GM18498 (cell line): ENCODE measurements around the gene COPS3.
A peak's percentile ranks its signal among the peaks of the same experiment; 100 is the strongest.

Experiments used
- ATAC-seq: cut with Tn5 transposase; IDR thresholded peaks from one replicate; pipeline ENCODE4 v1.9.1; 2021; ENCODE audit warnings: mild to moderate bottlenecking, moderate library complexity; ENCODE audit not compliant: unreplicated experiment

COPS3 gene

GRCh38 chr17:17246879-17247278 lies 34.2 kb downstream of the COPS3 start:
- no peak for ATAC-seq

GRCh38 chr17:17243163-17243562 lies 37.9 kb downstream of the COPS3 start:
- ATAC-seq = no peak

- ATAC-seq = no peak
Observed at GRCh38 chr17:17242246-17242645, 38.8 kb downstream of the COPS3 start.

GRCh38 chr17:17241656-17242055 lies 39.4 kb downstream of the COPS3 start:
- no peak for ATAC-seq

GRCh38 chr17:17239832-17240231 lies 41.2 kb downstream of the COPS3 start:
- no peak for ATAC-seq

- ATAC-seq = peak; percentile 82
Observed at GRCh38 chr17:17237026-17237799, 43.8 kb downstream of the COPS3 start, which contains the start of gene FLCN. TSS of gene FLCN (minus strand) at chr17:17237168. CDS start at chr17:17228137, 9,031 bp downstream.

- peak; percentile 27 for ATAC-seq
Observed at GRCh38 chr17:17236295-17237025, 44.6 kb downstream of the COPS3 start.

- no peak for ATAC-seq
Observed at GRCh38 chr17:17235212-17236174, 45.6 kb downstream of the COPS3 start.

- no peak for ATAC-seq
Observed at GRCh38 chr17:17232303-17232621, 48.8 kb downstream of the COPS3 start.

- no peak for ATAC-seq
Observed at GRCh38 chr17:17231621-17232302, 49.3 kb downstream of the COPS3 start.

- no peak for ATAC-seq
Observed at GRCh38 chr17:17229416-17230384, 51.3 kb downstream of the COPS3 start.

GRCh38 chr17:17228521-17229279 lies 52.3 kb downstream of the COPS3 start:
- no peak for ATAC-seq

GRCh38 chr17:17227608-17228520 lies 53.2 kb downstream of the COPS3 start:
- ATAC-seq = no peak

- no peak for ATAC-seq
Observed at GRCh38 chr17:17226451-17227265, 54.4 kb downstream of the COPS3 start.

GRCh38 chr17:17225901-17226300 lies 55.1 kb downstream of the COPS3 start:
- ATAC-seq = no peak

GRCh38 chr17:17224137-17224536 lies 56.9 kb downstream of the COPS3 start:
- no peak for ATAC-seq

- ATAC-seq = no peak
Observed at GRCh38 chr17:17223736-17224135, 57.3 kb downstream of the COPS3 start.
